Mononuclear cell (primary cell): ENCODE measurements around the gene SPEM3. TPM values are rescaled to one million over a fixed set of nuclear protein-coding genes. Genes with fewer than 3 reads are reported as not detected.
"Not testable (repeated sequence)": the region's sequence is repeated elsewhere in the genome, so short reads cannot be mapped to it uniquely, and the experiment has no call there.

Experiments
- H3K27me3 ChIP-seq: 2 replicates; pipeline ENCODE4 v1.6.0; 2011; ENCODE audit warnings: low read length, control low read depth; ENCODE audit not compliant: insufficient read depth
- H3K4me1 ChIP-seq: 2 replicates; pipeline ENCODE4 v1.5.1; 2011; ENCODE audit warnings: mild to moderate bottlenecking, low read length, control low read depth; ENCODE audit not compliant: insufficient read depth
- H3K4me3 ChIP-seq: 2 replicates; pipeline ENCODE4 v1.5.1; 2011; ENCODE audit warnings: mild to moderate bottlenecking, low read length, moderate library complexity
- H3K9me3 ChIP-seq: 2 replicates; pipeline ENCODE4 v1.5.1; 2011; ENCODE audit warnings: low read depth, mild to moderate bottlenecking, control low read depth, low read length
- total RNA-seq: library from RNA; depleted of rRNA; stranded (reverse); fragments of >200 nt; gene quantifications from one replicate; pipeline ENCODE4 v1.2.3, GENCODE V29; 2012

SPEM3 gene
- total RNA-seq, 1 donor, result under 0.01 TPM

DNA sequence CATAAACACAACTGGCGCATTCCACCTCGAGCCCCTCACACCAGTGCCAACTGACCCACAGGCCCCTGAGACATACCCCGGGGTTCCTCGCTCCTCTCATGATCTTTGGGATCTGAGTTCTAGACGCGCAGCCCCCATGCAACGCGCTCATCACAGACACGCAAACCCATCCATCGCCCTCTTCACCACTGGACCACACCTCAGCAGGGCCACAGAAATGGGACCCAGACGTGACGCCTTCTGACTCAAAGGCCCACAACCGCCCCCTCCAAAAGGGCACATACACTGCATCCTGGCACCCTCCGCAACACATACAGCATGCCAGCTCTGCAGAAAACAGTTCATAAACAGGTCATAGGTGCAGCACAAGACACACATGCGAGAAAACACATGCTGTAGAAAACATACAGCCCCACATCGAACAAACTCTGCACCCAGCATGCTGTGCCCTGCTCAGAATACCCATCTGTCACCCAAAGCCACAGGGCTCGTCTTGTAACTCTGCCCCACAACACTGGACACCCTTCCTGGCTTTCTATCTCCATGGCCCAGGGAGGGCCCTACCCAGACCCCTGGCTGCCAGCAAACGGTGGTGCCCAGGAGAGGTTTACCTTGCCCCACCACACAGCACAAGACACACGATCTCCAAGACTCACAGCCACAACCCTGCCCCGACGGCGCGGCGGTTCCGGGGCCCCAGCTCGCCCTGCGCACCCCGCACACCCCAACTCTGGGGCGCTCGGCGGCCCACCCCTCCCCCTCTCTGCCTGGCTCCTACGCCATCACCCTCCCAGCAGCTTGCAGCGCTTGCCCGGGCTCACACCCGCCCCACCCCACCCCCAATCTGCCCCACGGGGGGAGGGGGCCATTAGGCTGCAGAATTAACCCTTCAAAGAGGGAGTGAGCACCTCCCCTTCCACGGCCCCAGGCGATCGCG lies 49.9 kb downstream of the SPEM3 start:
- no peaks in the 10 kb centered on the region for H3K9me3 ChIP-seq
- H3K4me3 ChIP-seq, result peak overlapping the region; percentile 65
- H3K4me1 ChIP-seq, result peaks cover 67% of the 10 kb centered on the region
- no peaks in the 10 kb centered on the region for H3K27me3 ChIP-seq

DNA sequence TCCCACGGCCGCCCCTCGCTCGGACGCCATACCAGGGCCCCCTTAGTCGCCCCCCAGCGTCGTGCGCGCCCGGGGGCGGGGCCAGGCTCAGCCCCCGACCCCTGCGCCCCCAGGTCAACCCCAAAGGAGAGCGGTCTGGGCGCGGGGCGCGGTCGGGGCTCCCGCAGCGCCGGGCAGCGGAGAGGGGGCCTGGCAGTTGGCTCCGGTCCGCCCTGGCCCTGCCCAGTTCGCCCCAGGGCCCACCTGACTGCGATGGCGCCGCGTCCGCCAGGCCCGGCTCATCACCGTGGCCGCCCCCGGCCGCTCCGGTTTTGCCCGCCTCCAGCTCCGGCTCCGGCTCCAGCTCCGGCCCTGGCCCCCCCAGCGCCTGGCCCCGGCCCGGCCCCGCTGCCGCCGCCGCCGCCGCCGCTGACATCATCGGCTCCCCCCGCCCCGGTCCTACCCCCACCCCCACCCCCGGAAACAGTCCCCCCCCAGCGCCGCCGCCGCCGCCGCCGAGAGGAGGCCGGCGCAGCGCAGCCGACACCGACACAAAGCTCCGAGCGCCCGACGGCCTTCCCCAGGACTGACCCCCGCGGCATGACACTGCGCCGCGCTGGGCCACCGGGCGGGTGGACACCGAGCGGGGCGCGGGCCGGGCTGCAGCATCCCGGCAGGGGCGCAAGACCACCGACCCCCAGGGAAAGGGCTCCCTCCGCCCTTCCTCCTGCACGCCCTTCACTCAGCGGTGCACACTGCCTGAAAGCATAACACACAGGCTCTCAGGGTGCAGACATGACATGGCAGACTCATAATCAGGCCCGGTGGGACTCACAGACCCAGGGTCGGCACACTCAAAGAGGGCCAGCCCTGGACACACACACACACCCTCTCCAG lies 50.8 kb downstream of the SPEM3 start, which contains the start of gene ZBTB4:
Gene ZBTB4 (minus strand): TSS at position 419 of the 876 bp plus-strand sequence. CDS start 12,830 bp downstream, outside the sequence.
- Histone ChIP-seq H3K27me3 (no peaks in the 10 kb centered on the region), H3K4me3 (peak within 1 kb of the TSS; percentile 65), H3K4me1 (peaks cover 67% of the 10 kb centered on the region), H3K9me3 (no peaks in the 10 kb centered on the region)

DNA sequence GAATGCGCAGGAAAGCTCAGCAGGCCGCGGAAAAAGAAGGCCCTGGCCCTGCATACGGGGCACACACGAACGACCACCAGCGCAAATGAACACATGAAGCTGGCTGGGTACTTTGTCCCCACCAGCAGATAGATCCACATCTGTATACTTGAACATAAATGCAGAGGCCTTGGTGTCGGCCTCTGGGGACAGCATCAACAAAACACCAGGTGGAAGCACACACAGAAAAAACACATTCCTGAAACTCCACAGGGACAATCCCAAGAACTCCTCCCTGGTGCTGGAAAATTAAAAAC lies 51.4 kb downstream of the SPEM3 start:
- Histone ChIP-seq H3K27me3 (no peaks in the 10 kb centered on the region), H3K9me3 (no peaks in the 10 kb centered on the region), H3K4me3 (peak overlapping the region; percentile 51), H3K4me1 (peaks cover 64% of the 10 kb centered on the region)

DNA sequence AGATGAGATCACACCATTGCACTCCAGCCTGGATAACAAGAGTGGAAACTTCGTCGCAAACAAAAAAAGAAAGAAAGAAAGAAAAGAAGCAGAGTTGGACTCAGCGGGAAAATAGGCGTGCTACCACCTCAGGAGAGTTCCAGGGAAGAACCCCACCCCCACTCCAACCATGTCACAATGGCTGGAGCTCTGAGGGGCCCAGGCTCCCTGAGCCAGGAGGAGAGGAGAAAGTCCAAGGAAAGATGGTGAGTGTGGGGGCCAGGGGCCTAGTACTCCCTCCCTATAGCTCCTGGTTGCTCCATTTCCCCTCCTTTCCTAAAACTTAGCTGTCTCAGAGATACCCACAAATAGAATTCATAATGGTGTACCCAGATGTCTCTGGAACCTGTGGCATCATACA lies 52.6 kb downstream of the SPEM3 start, which contains the start of gene SLC35G6:
Gene SLC35G6 (plus strand): TSS at position 172 of the 400 bp plus-strand sequence. CDS start 71 bp downstream, at position 243.
- not testable (repeated sequence) for H3K27me3 ChIP-seq, H3K9me3 ChIP-seq, H3K4me3 ChIP-seq
- peaks cover 64% of the 10 kb centered on the region for H3K4me1 ChIP-seq

DNA sequence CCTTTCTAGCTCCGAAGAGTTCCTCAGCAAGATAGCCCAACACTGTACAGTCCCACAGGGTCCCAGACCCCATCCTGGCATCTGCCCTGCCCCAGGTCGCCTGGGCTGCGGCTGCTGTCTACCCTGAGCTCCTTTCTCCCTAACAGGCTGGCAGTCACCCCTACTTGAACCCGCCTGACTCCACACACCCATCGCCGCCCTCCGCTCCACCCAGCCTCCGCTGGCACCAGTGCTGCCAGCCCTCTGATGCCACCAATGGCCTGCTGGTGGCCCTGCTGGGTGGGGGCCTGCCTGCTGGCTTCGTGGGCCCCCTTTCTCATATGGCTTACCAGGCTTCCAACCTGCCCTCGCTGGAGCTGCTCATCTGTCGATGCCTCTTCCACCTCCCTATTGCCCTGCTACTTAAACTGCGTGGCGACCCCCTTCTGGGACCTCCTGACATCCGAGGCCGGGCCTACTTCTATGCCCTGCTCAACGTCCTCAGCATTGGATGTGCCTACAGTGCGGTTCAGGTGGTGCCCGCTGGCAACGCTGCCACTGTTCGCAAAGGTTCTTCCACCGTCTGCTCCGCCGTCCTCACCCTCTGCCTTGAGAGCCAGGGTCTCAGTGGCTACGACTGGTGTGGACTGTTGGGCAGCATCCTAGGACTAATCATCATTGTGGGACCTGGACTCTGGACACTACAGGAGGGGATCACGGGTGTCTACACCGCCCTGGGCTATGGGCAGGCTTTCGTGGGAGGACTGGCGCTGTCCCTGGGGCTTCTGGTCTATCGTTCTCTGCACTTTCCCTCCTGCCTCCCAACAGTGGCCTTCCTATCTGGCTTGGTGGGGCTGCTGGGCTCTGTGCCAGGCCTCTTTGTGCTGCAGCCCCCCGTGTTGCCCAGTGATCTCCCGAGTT lies 53.4 kb downstream of the SPEM3 start:
- H3K27me3 ChIP-seq, H3K4me3 ChIP-seq, H3K9me3 ChIP-seq: not testable (repeated sequence)
- peaks cover 64% of the 10 kb centered on the region for H3K4me1 ChIP-seq

Other genes with a start within 250 kb of the SPEM3 start
- 4.6 TPM for gene ASGR1, start 249.5 kb upstream of the SPEM3 start, total RNA-seq
- gene DLG4, start 209.0 kb upstream of the SPEM3 start, total RNA-seq, result 9.0 TPM
- gene ACADVL, start 208.9 kb upstream of the SPEM3 start, total RNA-seq, result 143 TPM
- 23.1 TPM for gene DVL2, start 194.3 kb upstream of the SPEM3 start, total RNA-seq
- 6.5 TPM for gene PHF23, start 189.4 kb upstream of the SPEM3 start, total RNA-seq
- gene GABARAP, start 186.4 kb upstream of the SPEM3 start, total RNA-seq, result 396 TPM
- gene CTDNEP1, start 177.1 kb upstream of the SPEM3 start, total RNA-seq, result 38.8 TPM
- 14.4 TPM for gene ELP5, start 176.6 kb upstream of the SPEM3 start, total RNA-seq
- 0.10 TPM for gene CLDN7, start 166.4 kb upstream of the SPEM3 start, total RNA-seq
- gene SLC2A4, start 147.1 kb upstream of the SPEM3 start, total RNA-seq, result not detected
- not detected for gene YBX2, start 134.2 kb upstream of the SPEM3 start, total RNA-seq
- 340 TPM for gene EIF5A, start 121.2 kb upstream of the SPEM3 start, total RNA-seq
- 65.9 TPM for gene GPS2, start 113.5 kb upstream of the SPEM3 start, total RNA-seq
- gene NEURL4, start 99.5 kb upstream of the SPEM3 start, total RNA-seq, result 4.8 TPM
- gene ACAP1, start 92.3 kb upstream of the SPEM3 start, total RNA-seq, result 107 TPM
- 0.73 TPM for gene KCTD11, start 76.7 kb upstream of the SPEM3 start, total RNA-seq
- gene TMEM95, start 73.7 kb upstream of the SPEM3 start, total RNA-seq, result not detected
- gene TNK1, start 47.8 kb upstream of the SPEM3 start, total RNA-seq, result 5.5 TPM
- gene PLSCR3, start 34.3 kb upstream of the SPEM3 start, total RNA-seq, result 21.6 TPM
- 41.1 TPM for gene TMEM256, start 24.8 kb upstream of the SPEM3 start, total RNA-seq
- 0.73 TPM for gene NLGN2, start 21.0 kb upstream of the SPEM3 start, total RNA-seq
- not detected for gene SPEM1, start 8.5 kb upstream of the SPEM3 start, total RNA-seq
- gene SPEM2, start 3.2 kb upstream of the SPEM3 start, total RNA-seq, result not detected
- gene TMEM102, start 6.6 kb downstream of the SPEM3 start, total RNA-seq, result 4.6 TPM
- gene FGF11, start 10.7 kb downstream of the SPEM3 start, total RNA-seq, result 0.21 TPM
- 3.3 TPM for gene CHRNB1, start 16.2 kb downstream of the SPEM3 start, total RNA-seq
- gene ZBTB4, start 50.8 kb downstream of the SPEM3 start, total RNA-seq, result 30.9 TPM
- not detected for gene SLC35G6, start 52.6 kb downstream of the SPEM3 start, total RNA-seq
- gene POLR2A, start 55.5 kb downstream of the SPEM3 start, total RNA-seq, result 174 TPM
- 14.4 TPM for gene TNFSF12, start 120.2 kb downstream of the SPEM3 start, total RNA-seq
- 44.9 TPM for gene TNFSF13, start 129.9 kb downstream of the SPEM3 start, total RNA-seq
- gene SENP3, start 133.1 kb downstream of the SPEM3 start, total RNA-seq, result 33.1 TPM
- gene CD68, start 150.8 kb downstream of the SPEM3 start, total RNA-seq, result 147 TPM
- gene MPDU1, start 155.0 kb downstream of the SPEM3 start, total RNA-seq, result 48.0 TPM
- 0.52 TPM for gene SOX15, start 161.2 kb downstream of the SPEM3 start, total RNA-seq
- gene FXR2, start 186.0 kb downstream of the SPEM3 start, total RNA-seq, result 7.7 TPM
- 28.3 TPM for gene SAT2, start 199.0 kb downstream of the SPEM3 start, total RNA-seq
- not detected for gene SHBG, start 201.3 kb downstream of the SPEM3 start, total RNA-seq
- not detected for gene ATP1B2, start 222.1 kb downstream of the SPEM3 start, total RNA-seq